GM12873 (cell line): ENCODE measurements around the gene TKFC.

Experiments used
- TF ChIP-seq, protein P1 (sequence below): IDR thresholded peaks from 2 replicates; pipeline ENCODE4 v1.5.1; 2012; ENCODE audit warnings: low read depth, mild to moderate bottlenecking, moderate library complexity, low read length, control low read depth; ENCODE audit not compliant: insufficient read depth; ENCODE audit errors: missing control alignments

The TKFC gene, protein sequence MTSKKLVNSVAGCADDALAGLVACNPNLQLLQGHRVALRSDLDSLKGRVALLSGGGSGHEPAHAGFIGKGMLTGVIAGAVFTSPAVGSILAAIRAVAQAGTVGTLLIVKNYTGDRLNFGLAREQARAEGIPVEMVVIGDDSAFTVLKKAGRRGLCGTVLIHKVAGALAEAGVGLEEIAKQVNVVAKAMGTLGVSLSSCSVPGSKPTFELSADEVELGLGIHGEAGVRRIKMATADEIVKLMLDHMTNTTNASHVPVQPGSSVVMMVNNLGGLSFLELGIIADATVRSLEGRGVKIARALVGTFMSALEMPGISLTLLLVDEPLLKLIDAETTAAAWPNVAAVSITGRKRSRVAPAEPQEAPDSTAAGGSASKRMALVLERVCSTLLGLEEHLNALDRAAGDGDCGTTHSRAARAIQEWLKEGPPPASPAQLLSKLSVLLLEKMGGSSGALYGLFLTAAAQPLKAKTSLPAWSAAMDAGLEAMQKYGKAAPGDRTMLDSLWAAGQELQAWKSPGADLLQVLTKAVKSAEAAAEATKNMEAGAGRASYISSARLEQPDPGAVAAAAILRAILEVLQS

DNA sequence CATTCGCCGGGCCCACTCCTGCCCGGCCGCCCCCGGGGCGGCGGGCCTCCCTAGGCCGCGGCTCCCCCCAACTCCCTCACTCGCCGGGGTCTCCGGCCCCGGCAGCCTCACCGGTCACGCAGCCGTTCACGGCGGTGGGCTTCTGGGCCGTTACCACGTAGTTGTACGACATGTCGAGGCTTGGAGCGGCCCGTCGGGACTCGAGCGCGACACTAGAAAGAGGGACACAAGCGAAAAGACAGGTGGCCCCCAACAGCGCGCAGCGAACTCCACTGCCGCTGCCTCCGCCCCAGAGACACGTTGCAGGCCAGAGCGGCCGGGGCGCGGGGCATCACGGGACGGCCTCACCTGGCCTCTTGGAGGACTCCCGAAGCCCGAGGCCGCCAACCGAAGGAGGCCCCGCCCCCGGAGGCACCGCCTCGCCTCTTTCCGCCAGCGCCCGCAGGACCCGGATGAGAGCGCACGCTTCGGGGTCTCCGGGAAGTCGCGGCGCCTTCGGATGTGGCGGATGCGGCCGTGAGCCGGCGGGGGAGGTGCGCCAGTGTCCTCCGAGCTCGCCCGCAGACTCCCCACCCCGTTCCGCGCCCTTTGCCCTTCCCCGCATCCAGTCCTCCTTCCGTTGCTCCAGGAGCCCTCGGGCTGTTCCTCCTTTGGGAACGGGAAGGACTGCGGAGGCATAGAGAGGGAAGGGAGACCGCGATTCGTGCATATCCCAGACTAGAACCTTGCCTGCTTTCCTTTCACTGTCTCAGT, at the start of gene TKFC, which contains the start of gene DDB1:
TKFC (plus strand) TSS at position 432 of the 753 bp plus-strand sequence. CDS start 1,501 bp downstream, outside the sequence.
DDB1 (minus strand) TSS at position 309 of the 753 bp plus-strand sequence; CDS start at position 172, 137 bp downstream.
- TF ChIP-seq, protein P1, sequence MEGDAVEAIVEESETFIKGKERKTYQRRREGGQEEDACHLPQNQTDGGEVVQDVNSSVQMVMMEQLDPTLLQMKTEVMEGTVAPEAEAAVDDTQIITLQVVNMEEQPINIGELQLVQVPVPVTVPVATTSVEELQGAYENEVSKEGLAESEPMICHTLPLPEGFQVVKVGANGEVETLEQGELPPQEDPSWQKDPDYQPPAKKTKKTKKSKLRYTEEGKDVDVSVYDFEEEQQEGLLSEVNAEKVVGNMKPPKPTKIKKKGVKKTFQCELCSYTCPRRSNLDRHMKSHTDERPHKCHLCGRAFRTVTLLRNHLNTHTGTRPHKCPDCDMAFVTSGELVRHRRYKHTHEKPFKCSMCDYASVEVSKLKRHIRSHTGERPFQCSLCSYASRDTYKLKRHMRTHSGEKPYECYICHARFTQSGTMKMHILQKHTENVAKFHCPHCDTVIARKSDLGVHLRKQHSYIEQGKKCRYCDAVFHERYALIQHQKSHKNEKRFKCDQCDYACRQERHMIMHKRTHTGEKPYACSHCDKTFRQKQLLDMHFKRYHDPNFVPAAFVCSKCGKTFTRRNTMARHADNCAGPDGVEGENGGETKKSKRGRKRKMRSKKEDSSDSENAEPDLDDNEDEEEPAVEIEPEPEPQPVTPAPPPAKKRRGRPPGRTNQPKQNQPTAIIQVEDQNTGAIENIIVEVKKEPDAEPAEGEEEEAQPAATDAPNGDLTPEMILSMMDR = no peak

DNA sequence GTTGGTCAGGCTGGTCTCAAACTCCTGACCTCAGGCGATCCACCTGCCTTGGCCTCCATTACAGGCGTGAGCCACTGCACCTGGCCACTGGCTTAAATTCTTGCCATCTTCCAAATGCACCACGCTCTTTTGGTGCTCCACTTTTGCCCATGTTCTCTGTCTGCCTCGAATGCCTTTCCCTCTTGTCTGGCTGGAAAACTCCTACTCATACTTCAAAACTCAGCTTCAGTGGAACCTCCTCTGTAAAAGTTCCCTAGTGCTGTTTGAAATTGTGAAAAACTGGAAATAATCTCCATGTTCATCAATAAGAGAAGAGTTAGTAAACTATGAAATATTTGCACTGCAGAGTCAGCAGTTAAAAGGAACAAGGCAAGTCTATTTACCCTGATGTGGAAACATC, 49.4 kb upstream of the TKFC start:
- TF ChIP-seq, protein P1 = no peak

DNA sequence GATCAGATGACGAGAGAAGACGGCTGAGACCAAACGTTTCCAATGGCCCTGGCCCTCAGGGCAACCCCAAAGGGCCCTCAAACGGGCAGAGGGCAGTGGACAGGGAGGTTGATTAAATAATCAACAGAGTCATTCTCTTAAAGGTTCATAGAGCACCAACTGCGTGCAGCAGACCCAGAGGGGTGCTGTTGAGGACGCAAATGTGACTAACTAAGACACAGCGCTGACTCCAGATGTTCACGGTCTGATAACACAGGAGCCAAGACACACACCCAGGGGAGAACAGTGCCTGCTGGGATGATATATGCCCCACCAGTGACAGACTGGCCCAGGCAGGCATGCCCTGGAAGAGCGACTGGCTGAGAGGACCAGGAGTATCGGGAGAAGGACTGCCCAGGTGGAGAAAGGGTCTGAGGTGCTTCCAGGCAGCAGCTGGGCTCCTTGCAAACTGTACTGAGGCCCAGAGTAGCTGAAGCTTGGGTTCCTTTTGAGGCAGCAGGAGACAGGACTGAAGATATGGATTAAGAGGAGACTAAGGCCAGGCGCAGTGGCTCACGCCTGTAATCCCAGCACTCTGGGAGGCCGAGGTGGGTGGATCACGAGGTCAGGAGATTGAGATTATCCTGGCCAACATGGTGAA, 45.6 kb upstream of the TKFC start:
- TF ChIP-seq, protein P1 = no peak

DNA sequence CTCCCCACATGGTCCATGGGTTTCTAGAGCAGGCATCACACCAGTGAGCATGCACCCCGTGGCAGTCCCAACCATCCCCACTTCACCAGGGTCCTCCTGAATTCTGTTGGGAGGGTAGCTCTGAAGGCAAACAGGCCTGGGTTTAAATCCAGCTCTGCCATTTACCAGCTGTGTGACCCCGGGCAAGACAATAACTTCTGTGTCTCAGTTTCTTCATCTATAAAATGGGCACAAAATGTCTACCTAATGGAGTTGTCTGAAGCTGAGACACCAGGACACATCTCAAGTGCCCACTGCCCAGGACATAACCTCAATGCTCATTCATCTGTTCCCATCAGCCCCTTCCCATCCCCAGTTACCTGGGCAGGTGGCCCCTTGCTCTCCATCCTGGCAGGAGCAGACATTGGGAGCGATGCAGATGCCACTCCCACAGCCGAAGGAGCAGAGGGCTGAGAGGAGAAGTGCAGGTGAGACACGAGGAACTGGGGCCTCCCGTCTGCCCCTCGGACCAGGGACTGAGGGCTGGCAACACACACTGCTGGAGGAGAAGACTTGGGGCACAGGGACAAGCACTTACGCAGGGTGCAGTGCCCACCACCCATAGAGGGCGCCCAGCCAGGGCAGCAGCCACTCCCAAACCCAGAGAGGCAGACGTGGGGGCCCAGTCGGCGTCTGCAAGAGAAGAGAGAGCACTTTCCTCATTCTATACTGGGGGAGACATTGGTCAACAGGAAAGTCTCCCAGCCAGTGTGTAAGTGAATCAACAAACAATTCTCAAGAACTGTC, 41.9 kb upstream of the TKFC start:
- TF ChIP-seq, protein P1 = peak; percentile 45

DNA sequence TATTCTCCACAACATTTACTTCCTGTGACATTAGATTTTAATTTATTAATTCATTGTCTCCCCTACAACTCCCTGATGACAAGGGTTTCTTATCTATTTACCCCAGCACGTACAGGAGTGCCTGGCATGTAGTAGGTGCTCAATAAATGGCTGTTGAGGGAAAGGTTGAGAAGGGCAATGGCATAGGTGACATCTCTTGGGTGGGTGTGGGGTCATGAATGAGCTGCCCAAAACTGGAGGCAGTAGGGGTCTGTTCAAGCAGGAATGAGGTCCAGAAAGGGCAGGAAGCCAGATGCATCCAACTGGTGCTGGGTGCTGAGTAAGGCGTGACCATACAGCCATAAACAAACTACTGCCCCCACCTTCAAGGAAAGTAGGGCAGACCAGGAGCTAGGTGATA, 40.7 kb upstream of the TKFC start:
- TF ChIP-seq, protein P1 = no peak

DNA sequence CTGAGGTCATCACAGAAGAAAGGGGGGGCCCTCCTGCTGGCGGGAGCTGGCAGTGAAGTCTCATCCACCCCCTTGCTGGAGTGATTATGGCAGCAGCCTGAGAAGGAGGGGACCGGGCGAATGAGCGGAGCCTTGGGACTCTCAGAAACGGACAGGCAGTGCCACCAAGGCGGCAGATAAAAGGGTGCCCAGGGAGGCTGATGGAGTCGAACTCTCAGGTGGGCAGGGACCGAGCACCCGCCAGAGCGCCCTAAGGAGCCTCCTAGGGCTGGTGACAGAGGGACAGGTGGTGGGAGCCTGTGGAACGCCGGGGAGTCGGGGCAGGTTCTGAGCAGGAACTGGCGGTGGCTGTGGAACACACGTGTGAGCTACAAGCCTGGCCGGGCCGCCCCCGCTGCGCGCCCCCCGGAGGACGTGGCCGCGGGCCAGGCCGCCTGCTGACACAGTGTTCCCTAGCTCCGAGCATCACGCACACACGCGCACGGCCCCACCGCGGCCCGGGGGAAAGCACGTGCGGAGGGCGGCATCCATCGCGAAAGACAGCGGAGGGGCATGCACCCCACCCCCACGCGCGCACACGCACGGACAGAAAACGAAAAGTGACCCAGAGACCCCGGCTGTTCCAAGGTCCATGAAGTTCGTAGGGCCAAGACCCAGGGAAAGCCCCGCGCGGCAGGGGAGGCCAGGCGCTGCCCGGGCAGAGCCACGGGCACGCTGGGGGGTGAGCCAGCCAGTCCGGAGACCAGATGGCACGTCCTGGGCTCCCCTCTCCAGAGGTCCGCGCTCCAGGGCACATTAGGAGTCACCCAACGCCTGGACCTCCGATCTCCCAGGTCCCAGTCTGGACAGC, 38.9 kb upstream of the TKFC start:
- TF ChIP-seq, protein P1 = peak; percentile 33
